Gastrocnemius medialis (tissue), 4 donors: ENCODE measurements around the gene IL36B.

Source experiments
- CTCF ChIP-seq, 5 experiments: fragments of 450-650 bp in 3 of 5; fragments of 200-600 bp in 2 of 5; sonication (generic) in 2 of 5; IDR thresholded peaks in 4 of 5; conservative IDR thresholded peaks in 1 of 5; 1 replicate in 4 of 5; 2 replicates in 1 of 5; pipeline ENCODE4 v1.5.1; 2016 to 2019; ENCODE audit warnings: antibody characterized with exemption in 5 of 5, mild to moderate bottlenecking in 3 of 5, moderate library complexity in 3 of 5
- POLR2A ChIP-seq, 2 donors: fragments of 450-650 bp; IDR thresholded peaks; one replicate each; pipeline ENCODE4 v1.6.1; 2017; ENCODE audit warnings: antibody characterized with exemption in 2 of 2, mild to moderate bottlenecking in 2 of 2, moderate library complexity in 2 of 2

- no peak for TF ChIP-seq CTCF (IDR thresholded peaks at IDR 0.05 in 4 of 5, conservative IDR thresholded peaks at IDR 0.05 in 1 of 5)
- TF ChIP-seq POLR2A (IDR thresholded peaks at IDR 0.05), result no peak
Observed at GRCh38 chr2:113038291-113038690, 14.4 kb downstream of the IL36B start.
